Hepatocyte (in vitro differentiated cells): ENCODE measurements around the gene PRDM15.

Source experiments
- CTCF ChIP-seq: fragments of 200-600 bp; sonication (generic); IDR thresholded peaks from 2 replicates; pipeline ENCODE4 v1.5.1; 2016; ENCODE audit warnings: antibody characterized with exemption, mild to moderate bottlenecking; ENCODE audit not compliant: poor library complexity
- EZH2 ChIP-seq: fragments of 200-600 bp; sonication (generic); IDR thresholded peaks from 2 replicates; pipeline ENCODE4 v1.6.1; 2016; ENCODE audit warnings: antibody characterized with exemption, mild to moderate bottlenecking, borderline replicate concordance

- no peak for TF ChIP-seq CTCF
- TF ChIP-seq EZH2: no peak
These were observed 119.2 kb downstream of the PRDM15 start for GRCh38 chr21:41759926-41760325.
